GM10266 (cell line): Measurements from ENCODE around the gene CSNK1G2.

Experiments used
- DNase-seq: peaks from one replicate; pipeline ENCODE4 v3.0.0; 2012; ENCODE audit errors: extremely low spot score
- CTCF ChIP-seq: IDR thresholded peaks from 2 replicates; pipeline ENCODE4 v1.5.1; 2012; ENCODE audit warnings: mild to moderate bottlenecking, low read depth; ENCODE audit not compliant: control insufficient read depth, insufficient read depth; ENCODE audit errors: missing control alignments

Gene CSNK1G2

GRCh38 chr19:2016041-2016807 lies 75.3 kb downstream of the CSNK1G2 start:
- TF ChIP-seq CTCF, result no peak
- peak; percentile 91 for DNase-seq

- no peak for TF ChIP-seq CTCF
- DNase-seq, result no peak
These were observed 77.8 kb downstream of the CSNK1G2 start for GRCh38 chr19:2018752-2019151.

GRCh38 chr19:2021453-2022140 lies 80.6 kb downstream of the CSNK1G2 start:
- no peak for TF ChIP-seq CTCF
- DNase-seq, result no peak

- DNase-seq, result no peak
- no peak for TF ChIP-seq CTCF
These were observed 81.3 kb downstream of the CSNK1G2 start for GRCh38 chr19:2022289-2022688.

- no peak for DNase-seq
- TF ChIP-seq CTCF, result no peak
These were observed 85.8 kb downstream of the CSNK1G2 start for GRCh38 chr19:2026770-2027169.

GRCh38 chr19:2027361-2027760 lies 86.4 kb downstream of the CSNK1G2 start:
- no peak for TF ChIP-seq CTCF
- no peak for DNase-seq
